HG02970 (cell line): ENCODE results near the gene ADGRL3.

Experiments used
- ATAC-seq: cut with Tn5 transposase; IDR thresholded peaks from one replicate; pipeline ENCODE4 v1.9.1; 2021; ENCODE audit warnings: mild to moderate bottlenecking, moderate library complexity, moderate number of reproducible peaks; ENCODE audit not compliant: unreplicated experiment, low FRiP score

Gene ADGRL3

DNA sequence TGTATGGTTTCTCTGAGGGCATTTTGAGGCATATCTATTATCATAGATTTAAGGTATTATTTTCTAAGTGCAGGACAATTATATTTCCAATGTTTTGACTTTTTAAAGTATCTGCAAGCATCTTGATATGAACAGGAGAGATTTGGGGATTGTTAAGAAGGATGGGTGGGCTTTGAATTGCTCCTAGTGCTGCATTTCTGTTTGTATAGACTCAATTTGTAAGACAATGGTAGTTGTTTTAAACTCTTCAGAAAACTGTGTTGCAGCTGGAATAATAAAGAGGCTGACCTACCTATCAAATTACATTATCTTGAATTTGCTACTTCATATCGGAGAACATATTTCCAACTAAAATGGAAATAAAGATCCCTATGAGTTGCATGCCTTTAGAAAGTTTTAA, 570.3 kb downstream of the ADGRL3 start:
- no peak for ATAC-seq

DNA sequence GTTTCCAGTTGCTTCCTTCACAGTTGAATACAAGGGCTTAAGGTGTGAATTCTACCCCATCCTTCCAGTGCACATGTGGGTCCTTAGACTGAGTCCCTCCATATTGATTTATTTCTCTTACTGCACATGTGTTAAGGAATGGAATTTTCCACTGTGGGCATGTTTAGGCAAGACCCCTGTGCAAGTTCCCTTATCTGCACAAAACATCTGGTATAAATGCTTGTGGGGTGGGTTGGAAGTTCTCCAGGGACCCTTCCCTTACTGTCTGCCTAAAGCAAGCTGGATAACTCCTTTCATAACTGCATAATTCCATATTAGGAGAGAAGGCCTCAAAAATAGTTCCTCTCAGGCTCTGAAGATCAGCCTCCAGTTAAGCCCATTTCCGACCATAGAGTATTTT, 570.9 kb downstream of the ADGRL3 start:
- no peak for ATAC-seq

DNA sequence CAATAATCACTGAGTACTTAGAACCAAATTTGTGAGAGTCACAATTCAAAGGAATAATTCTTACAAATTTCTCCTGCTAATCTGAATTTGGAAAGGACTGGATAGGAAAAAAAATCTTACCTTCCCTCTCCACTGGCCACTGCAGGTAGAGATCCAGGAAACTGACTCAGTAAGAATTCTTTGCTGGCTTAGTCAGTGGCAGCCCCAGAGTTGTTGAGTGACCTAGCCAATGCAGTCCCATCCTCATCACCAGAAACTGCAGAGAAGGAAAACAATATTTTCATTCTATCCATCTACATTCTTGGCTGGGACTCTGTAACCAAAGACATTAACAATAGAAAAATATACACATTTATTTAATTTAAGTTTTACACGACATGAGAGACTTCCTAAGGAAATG, 572.0 kb downstream of the ADGRL3 start:
- ATAC-seq = no peak

DNA sequence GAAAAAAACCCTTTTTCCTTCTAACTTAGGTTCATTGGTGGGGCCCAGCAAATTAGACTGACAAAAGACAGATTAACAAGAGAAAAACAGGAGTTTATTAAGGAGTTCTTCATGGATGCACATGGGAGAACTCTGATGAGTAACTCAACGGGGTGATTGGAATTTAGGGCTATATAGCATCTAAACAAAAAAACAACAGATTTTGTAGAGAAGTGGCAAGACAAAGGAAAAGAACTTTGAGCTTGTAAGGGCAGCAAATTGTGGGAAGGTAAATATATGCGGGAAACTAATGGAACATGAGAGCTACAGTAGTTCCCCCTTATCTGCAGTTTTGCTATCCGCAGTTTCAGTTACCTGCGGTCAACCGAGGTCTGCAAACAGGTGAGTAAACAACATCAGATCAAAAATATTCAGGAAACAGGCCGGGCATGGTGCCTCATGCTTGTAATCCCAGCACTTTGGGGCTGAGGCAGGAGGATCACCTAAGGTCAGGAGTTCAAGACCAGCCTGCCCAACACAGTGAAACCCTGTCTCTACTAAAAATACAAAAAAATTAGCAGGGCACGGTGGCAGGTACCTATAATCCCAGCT, 573.6 kb downstream of the ADGRL3 start:
- no peak for ATAC-seq

DNA sequence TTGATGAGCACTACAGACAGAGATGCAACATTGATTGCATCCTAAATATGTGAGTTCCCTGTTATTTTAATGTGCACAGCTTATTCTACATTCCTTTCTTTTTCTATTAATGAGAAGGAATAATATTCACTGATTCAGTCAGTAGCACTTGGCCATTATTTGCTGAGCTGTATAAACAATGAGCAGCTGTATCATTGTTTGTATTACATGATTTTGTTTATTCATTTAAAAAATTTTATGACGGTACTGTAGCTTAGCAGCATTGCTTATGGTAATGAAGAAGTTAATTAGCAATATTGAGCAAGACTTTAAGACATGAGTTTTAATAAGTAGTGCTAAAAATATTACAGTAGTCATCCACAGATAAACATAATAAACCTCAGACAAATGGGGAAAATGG, 582.0 kb downstream of the ADGRL3 start:
- no peak for ATAC-seq

DNA sequence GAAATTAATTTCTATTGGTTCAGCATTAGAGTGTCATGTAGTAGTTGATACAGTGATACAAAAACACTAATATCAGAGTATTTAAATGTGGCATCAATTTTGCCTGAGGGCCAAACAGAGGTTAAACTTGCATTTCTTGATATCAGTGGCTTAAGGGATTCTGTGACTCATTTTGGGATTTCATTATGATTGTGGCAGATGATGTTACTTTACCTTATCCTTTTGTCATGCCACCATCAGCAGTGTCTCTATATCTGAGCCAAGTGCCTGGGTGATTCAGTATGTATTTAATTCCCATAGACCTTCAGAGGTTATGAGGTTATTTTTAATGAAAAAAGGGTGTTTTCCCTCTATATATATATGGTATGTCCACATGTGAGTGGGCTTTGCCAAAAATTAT, 582.9 kb downstream of the ADGRL3 start:
- ATAC-seq = no peak

DNA sequence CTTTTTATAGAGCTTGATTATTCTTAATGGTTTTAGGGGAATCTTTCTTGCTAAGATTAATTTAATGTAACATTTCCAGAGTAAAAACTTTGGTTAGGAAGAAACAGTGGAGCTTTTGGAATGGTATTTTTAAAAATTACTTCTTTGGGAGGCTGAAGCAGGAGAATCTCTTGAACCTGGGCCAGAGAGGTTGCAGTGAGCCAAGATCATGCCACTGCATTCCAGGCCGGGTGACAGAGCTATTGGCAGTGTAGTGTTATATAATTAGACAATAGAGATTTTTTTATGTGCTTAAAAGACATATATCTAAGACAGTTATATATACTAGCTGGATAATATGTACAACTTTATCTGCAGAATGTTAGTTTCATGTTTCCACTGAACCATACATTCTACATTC, 585.6 kb downstream of the ADGRL3 start:
- ATAC-seq = no peak

DNA sequence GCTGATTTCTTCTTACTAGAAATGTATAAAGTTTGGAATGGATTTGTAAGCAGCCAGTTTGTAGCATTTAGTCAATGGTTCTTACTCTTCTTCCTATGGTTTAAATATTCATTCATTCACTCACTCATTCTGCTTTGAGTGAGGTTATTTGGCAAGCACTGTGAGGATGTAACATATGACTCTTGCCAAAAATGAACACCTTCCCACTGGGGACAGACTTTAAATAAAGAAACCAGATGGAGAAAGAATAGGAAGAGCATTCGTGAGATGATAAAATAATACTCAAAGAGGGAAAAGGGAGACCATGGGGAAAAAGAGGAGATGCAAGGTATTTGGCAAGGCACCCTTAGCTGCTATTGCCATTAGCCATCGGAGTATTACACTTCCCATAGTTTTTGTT, 586.1 kb downstream of the ADGRL3 start:
- ATAC-seq = no peak

DNA sequence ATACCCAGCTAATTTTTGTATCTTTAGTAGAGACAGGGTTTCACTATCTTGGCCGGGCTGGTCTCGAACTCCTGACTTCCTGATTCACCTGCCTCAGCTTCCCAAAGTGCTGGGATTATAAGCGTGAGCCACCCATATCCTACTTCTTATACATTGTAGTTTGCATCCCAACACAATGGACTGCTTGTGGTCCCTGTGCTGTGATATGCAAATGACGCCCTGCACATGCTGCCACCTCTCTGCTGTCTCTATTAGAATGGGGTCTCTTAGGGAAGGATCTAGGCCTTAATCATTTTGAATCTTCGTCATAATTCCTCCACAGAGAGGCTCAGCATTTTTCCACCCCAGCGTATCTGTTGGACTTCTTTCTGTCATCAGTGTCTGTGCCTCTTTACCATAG, 595.9 kb downstream of the ADGRL3 start:
- ATAC-seq = no peak

DNA sequence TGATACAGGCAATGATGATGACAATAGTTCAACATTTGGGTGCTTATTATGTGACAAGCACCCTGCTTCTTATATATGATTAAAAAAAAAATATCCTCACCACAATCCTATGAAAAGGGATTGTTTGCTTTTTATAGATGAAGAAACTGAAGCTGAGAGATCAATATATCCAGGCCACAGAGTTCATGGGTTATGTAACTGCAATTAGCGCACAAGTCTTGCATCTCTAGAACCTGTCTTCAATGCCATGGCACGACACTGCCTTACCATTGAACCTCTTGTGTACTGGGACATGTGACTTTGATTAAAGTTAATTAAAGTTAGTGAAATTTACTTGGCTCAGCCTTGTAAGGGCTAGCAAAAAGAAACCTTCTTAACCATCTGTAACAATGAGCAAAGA, 599.7 kb downstream of the ADGRL3 start:
- ATAC-seq = no peak

DNA sequence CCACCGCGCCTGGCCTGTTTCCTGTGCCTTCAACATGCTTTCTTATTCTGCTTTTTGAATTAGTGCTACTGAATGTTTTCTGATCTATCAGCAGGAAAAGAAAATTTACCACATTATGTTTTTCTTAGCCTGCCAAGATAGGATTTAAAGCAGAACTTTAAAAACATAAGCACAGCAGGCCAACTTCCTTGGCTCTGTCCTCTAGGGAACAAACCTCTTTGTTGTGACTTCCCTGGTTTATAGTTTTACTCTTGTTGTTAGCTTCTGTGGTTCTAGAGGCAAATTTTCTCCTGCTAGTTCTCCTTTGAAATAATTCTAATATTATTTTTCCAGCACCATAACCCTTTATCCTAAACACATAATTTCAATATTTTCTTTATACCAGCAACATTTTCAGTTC, 605.1 kb downstream of the ADGRL3 start:
- no peak for ATAC-seq

DNA sequence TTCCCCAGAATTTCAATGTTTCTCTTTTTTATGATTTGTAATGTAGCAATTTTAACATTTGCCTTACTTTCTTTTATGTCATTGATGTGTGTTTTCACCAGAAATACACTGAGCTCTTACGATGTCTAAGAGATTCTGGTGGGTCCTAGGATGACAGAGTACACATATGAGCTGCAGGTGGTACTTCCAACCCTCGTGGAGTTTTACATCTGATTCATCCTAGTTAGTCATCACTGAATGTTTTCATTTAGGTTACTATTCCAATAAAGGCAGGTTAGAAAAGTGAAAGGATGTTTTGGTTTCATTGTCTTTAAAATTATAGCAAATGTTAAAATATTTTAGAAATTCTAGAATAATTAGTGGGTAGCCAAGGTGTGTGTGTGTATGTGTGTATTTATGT, 605.9 kb downstream of the ADGRL3 start:
- no peak for ATAC-seq

DNA sequence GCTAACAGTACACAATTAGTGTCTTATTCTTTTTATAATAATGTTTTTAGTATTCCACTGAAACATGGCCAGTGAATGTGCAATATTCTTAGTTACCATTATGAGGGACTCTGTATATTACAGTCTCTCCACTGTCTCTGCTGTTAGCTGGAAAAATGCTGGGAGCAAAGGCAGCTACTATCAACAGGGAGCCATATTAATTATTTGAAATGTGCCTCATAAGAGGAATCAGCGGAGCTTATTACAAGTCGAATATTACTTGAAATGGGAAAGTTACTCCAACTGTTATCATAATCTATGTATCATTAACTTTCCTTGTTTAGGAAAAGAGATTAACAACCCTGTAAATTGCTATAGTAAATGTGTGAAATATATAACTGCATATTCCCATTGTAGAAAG, 612.0 kb downstream of the ADGRL3 start:
- ATAC-seq = no peak

DNA sequence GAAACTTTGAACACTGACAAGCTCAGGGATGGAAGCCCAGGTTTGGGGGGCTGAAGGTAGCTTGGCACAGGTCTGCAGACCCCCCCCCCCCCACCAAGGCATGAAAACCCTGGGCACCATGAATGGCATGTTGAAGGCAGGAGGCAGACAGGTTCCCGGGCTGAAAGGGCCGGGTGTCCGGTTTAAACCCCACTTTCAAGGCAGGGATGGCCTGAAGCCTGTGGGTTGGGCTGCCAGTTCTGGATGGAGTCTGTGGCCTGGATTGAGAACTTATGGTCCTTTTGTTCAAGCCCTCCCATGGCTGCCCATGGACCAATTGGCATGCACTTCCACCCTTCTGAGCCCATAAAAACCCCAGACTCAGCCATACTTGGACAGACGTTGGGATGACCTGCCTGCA, 616.9 kb downstream of the ADGRL3 start:
- no peak for ATAC-seq

DNA sequence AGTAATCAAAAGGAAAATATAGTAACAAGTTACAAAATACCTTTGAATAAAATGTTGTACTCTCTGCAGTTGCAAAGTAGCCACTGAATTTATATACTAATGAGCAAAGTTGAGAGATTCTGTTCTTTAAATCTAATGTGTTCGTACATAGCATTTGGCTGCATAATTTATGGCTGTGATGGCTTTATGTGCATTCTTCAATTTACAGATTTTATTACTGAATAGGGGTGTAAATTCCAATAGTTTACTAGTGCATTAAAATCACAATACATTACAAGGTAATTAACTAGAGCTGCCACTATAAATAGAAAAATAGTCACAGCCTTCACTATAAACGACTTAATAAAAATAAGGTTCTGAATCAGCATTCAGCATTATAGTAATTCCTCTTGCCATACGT, 620.0 kb downstream of the ADGRL3 start:
- no peak for ATAC-seq

DNA sequence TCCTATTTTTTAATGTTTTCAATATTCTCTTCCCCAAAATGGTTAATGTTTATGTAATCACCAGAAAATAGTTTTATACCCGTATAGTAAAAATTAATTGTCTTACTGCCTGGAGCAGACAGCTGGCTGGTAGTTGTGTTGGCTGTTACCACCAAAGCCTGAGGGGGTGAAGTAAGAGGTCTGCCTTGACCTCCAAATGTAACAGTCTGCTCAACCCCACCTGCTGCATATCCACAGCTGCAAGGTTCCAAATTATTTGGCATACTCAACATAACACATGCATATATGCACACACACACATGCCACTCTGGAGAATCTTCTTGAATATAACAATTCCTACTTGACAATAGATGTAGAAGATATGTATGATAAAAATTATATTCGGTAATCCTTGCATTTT, 624.3 kb downstream of the ADGRL3 start:
- ATAC-seq = no peak

DNA sequence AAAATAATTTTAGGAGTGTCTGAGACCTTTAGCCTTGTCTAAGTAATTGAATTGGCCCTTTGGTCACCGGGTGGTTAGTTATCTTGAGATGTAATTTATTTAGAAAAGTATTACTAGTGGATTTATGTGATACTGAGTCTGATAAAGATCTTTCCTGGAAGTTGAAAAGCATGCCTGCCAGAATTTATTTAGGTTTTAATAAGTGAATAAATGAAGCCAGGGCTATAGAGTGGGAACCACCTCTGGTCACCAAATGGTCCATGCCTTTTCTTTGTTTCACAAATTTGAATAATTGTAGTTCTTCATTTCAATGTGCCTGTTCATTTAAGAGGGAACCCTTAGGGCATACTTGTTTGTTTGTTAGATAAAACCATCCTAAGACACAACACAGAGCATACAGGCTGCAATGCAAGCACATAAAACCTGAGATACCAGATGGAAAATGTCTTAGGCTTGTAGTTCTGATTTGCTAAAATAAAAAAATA, 627.8 kb downstream of the ADGRL3 start:
- ATAC-seq = no peak

DNA sequence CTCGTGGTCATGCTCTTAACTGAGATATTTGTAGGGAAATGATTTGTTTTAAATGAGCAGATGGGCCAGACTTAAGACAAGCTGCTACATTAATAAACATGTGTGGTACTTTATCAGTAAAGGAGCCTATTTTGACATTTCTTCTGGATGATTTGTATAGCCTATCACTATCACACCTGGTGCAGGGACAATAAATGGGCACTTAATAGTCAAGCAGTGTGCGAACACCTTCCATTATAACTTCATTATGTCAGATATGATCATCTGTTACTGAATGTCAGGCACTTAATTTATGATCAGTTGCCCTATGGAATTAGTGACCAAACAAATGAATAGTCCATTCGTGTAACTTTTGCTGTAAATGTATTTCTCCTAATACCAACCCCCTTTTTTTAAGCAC, 628.8 kb downstream of the ADGRL3 start:
- no peak for ATAC-seq

DNA sequence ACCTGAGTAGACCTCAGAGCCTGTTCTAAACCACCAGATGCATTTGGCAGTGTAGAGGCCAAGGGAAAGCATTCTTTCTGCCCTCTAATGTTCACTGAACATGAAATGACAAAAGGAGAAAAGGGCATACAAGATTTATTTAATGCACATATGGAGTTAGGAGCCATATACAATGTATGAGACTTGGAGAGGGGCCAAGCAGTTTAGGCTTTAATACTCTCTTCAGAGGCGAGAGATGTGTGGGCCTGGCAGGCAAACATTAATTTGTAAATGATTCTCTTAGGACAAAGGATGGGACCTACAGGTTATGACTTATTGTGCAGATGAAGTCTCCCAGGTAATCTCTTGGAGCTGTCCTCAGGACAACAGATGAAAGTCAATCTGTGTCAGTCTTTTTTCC, 631.9 kb downstream of the ADGRL3 start:
- no peak for ATAC-seq

DNA sequence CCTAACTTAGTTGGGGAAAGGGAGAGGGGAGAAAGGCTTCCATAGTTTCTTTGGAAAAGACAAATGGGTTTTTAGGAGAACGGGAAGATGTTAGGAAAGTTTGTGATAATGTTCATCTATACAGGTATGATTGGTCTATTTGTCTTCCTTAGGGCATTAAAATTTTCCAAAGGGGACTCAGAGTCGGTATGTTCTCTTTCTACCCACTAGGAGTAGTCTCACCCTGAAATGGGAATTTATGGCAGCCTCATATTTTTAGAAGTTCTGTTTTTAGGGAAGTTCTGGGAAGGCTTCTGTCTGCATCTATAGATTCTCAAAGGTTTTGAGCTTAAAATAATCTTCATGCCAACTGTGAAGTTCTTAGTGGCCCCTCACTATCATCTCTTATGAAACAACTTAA, 637.3 kb downstream of the ADGRL3 start:
- ATAC-seq = no peak

DNA sequence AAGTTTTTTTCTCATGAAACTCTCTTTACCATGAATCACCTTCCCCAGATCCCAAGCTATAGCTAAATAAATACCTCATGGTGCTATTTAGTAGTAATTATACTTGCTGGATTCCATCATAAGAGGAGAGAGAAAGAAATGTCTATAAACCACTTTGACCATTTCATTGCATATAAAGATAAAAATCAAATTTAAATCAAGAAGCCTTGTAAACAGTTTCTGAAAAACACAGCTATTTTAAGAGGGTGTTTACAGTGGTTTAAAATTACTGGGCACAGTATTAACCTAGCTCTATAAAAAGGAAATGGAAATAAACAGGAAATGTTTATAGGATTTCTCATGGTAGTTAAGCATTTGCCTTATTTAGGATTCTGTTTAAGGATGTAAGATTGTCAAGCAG, 637.9 kb downstream of the ADGRL3 start:
- no peak for ATAC-seq

DNA sequence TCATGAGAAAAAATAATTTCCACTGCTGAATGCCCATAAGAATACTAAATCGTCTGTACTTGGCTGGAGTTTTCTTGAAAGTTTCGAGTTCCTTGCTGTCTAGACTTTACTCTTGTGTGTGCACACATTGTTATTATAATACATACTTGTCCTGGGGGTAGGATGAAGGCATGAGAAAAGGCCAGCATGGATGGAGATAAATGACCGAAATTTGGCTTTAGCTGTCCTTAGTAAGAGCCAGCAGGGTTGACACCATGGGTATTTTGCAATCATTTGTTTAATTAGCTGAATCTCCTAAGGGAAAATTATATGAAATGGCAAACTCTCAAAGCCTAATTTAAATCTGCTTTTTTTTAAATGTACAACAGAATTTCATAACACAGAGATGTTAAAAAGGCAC, 641.6 kb downstream of the ADGRL3 start:
- no peak for ATAC-seq

DNA sequence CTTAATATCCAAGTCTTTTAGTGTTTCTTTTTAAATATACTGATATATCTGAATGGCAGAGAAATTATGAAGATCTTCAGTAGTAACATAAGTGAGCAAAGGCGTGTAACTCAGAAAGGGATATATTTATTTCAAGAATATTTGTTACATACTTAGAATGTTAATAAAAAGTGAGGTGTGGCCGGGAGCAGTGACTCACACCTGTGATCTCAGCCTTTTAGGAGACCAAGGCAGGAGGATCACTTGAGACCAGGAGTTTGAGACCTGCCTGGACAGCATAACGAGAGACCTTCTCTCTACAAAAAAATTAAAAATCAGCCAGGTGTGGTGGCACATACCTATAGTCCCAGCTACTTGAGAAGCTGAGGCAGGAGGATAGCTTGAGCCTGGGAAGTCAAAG, 651.0 kb downstream of the ADGRL3 start:
- ATAC-seq = no peak
